ENCODE results near the gene GPR179. TPM values are rescaled to one million over a fixed set of nuclear protein-coding genes. Genes with fewer than 3 reads are reported as not detected.

Gene GPR179
- total RNA-seq, 2 experiments from 2014 or later, result 0.32 to 1.1 TPM

- no peaks in the 10 kb centered on the region for H4K20me1 ChIP-seq (ENCODE audit: insufficient read depth, low read length)
- peaks cover 69% of the 10 kb centered on the region for H3K36me3 ChIP-seq (ENCODE audit: insufficient read depth, low read length)
- POLR2A ChIA-PET, result no interaction called here
- H3K9me3 ChIP-seq (ENCODE audit: low read length), result no peaks in the 10 kb centered on the region
- CTCF ChIA-PET (ENCODE audit: unreplicated experiment), result no interaction called here
- no peak for TF ChIP-seq EZH2phosphoT487 (IDR thresholded peaks at IDR 0.05; ENCODE audit: borderline replicate concordance, low read depth, low read length)
- TF ChIP-seq CTCF (conservative IDR thresholded peaks at IDR 0.05; ENCODE audit: low read length), result no peak
- BruUV-seq (replicated peaks), result no TSS peak
- H3K79me2 ChIP-seq (ENCODE audit: insufficient read depth, low read depth, low read length), result no peaks in the 10 kb centered on the region
- no peak overlapping the region for H3K27ac ChIP-seq (ENCODE audit: low read depth, low read length, poor library complexity, severe bottlenecking)
- no peak for DNase-seq (ENCODE audit: low spot score)
- no peak overlapping the region for H3K4me2 ChIP-seq (ENCODE audit: low read length)
- H3K9me2 ChIP-seq (ENCODE audit: insufficient read depth, low read length), result no peaks in the 10 kb centered on the region
- no peak overlapping the region for H2AFZ ChIP-seq (ENCODE audit: low read length)
- no peaks in the 10 kb centered on the region for H3K4me1 ChIP-seq (ENCODE audit: insufficient read depth, low read length, poor library complexity, severe bottlenecking)
- H3K4me3 ChIP-seq (ENCODE audit: low read depth, low read length, poor library complexity, severe bottlenecking), result no peak overlapping the region
- intact Hi-C loops (cut with micrococcal nuclease; ENCODE audit: unreplicated experiment), result no loop called here
These were observed 25.5 kb upstream of the GPR179 start for GRCh38 chr17:38369124-38369886.

- H3K4me1 ChIP-seq (ENCODE audit: insufficient read depth, low read length, poor library complexity, severe bottlenecking), result no peaks in the 10 kb centered on the region
- POLR2A ChIA-PET, result no interaction called here
- no peak overlapping the region for H3K4me2 ChIP-seq (ENCODE audit: low read length)
- H3K27ac ChIP-seq (ENCODE audit: low read depth, low read length, poor library complexity, severe bottlenecking), result no peak overlapping the region
- H4K20me1 ChIP-seq (ENCODE audit: insufficient read depth, low read length), result no peaks in the 10 kb centered on the region
- H3K9me3 ChIP-seq (ENCODE audit: low read length), result no peaks in the 10 kb centered on the region
- no peak overlapping the region for H2AFZ ChIP-seq (ENCODE audit: low read length)
- H3K9me2 ChIP-seq (ENCODE audit: insufficient read depth, low read length), result no peaks in the 10 kb centered on the region
- no peaks in the 10 kb centered on the region for H3K79me2 ChIP-seq (ENCODE audit: insufficient read depth, low read depth, low read length)
- no peak for DNase-seq (ENCODE audit: low spot score)
- intact Hi-C loops (cut with micrococcal nuclease; ENCODE audit: unreplicated experiment), result no loop called here
- no peak overlapping the region for H3K4me3 ChIP-seq (ENCODE audit: low read depth, low read length, poor library complexity, severe bottlenecking)
- H3K36me3 ChIP-seq (ENCODE audit: insufficient read depth, low read length), result peaks cover 50% of the 10 kb centered on the region
- no TSS peak for BruUV-seq (replicated peaks)
- TF ChIP-seq CTCF (conservative IDR thresholded peaks at IDR 0.05; ENCODE audit: low read length) (no peak), EZH2phosphoT487 (IDR thresholded peaks at IDR 0.05; ENCODE audit: borderline replicate concordance, low read depth, low read length) (no peak)
- CTCF ChIA-PET (ENCODE audit: unreplicated experiment), result no interaction called here
These were observed 21.0 kb upstream of the GPR179 start for GRCh38 chr17:38364741-38365140.

GRCh38 chr17:38363016-38363415, 19.3 kb upstream of the GPR179 start:
- Histone ChIP-seq H4K20me1 (ENCODE audit: insufficient read depth, low read length) (no peaks in the 10 kb centered on the region), H3K36me3 (ENCODE audit: insufficient read depth, low read length) (peaks cover 36% of the 10 kb centered on the region; the same call in 1 of the 2 replicates), H2AFZ (ENCODE audit: low read length) (no peak overlapping the region), H3K4me1 (ENCODE audit: insufficient read depth, low read length, poor library complexity, severe bottlenecking) (no peaks in the 10 kb centered on the region), H3K79me2 (ENCODE audit: insufficient read depth, low read depth, low read length) (no peaks in the 10 kb centered on the region), H3K4me3 (ENCODE audit: low read depth, low read length, poor library complexity, severe bottlenecking) (no peak overlapping the region), H3K9me2 (ENCODE audit: insufficient read depth, low read length) (no peaks in the 10 kb centered on the region), H3K4me2 (ENCODE audit: low read length) (no peak overlapping the region), H3K9me3 (ENCODE audit: low read length) (no peaks in the 10 kb centered on the region), H3K27ac (ENCODE audit: low read depth, low read length, poor library complexity, severe bottlenecking) (no peak overlapping the region)
- POLR2A ChIA-PET, result interaction anchor here (1.3 kb wide), 1 partner anchor 8 kb away, joined by 3 read pairs; no protein-coding TSS in a partner anchor
- intact Hi-C loops (cut with micrococcal nuclease; ENCODE audit: unreplicated experiment), result no loop called here
- no peak for DNase-seq (ENCODE audit: low spot score)
- CTCF ChIA-PET (ENCODE audit: unreplicated experiment), result no interaction called here
- TF ChIP-seq CTCF (conservative IDR thresholded peaks at IDR 0.05; ENCODE audit: low read length) (no peak), EZH2phosphoT487 (IDR thresholded peaks at IDR 0.05; ENCODE audit: borderline replicate concordance, low read depth, low read length) (no peak)
- no TSS peak for BruUV-seq (replicated peaks)

All from OCI-LY7 (cell line).